Putamen (tissue), 1 donor: ENCODE results near the gene MKRN3.
"Not testable (repeated sequence)": the region's sequence is repeated elsewhere in the genome, so short reads cannot be mapped to it uniquely, and the experiment has no call there.

ENCODE experiments used
- DNase-seq: peaks from one replicate; pipeline ENCODE4 v3.0.0-alpha.2; 2016; ENCODE audit warnings: low spot score

The MKRN3 gene

GRCh38 chr15:23589012-23589411, 23.5 kb downstream of the MKRN3 start:
- DNase-seq = no peak

- no peak for DNase-seq
These were observed 28.8 kb downstream of the MKRN3 start for GRCh38 chr15:23594252-23594770.

- DNase-seq = no peak
These were observed 29.9 kb downstream of the MKRN3 start for GRCh38 chr15:23595368-23595767.

GRCh38 chr15:23596736-23597135, 31.3 kb downstream of the MKRN3 start:
- no peak for DNase-seq

- not testable (repeated sequence) for DNase-seq
These were observed 31.8 kb downstream of the MKRN3 start for GRCh38 chr15:23597278-23597677.

- no peak for DNase-seq
These were observed 33.6 kb downstream of the MKRN3 start for GRCh38 chr15:23599053-23599452.

GRCh38 chr15:23602124-23602523, 36.6 kb downstream of the MKRN3 start:
- no peak for DNase-seq

GRCh38 chr15:23606226-23606625, 40.8 kb downstream of the MKRN3 start:
- no peak for DNase-seq

- DNase-seq = no peak
These were observed 51.1 kb downstream of the MKRN3 start for GRCh38 chr15:23616536-23616935.
